Prostate gland (tissue), 2 donors: ENCODE results near the gene TGFBR3.

ENCODE experiments used
- CTCF ChIP-seq, 4 experiments: fragments of 200-600 bp in 2 of 4; fragments of 450-650 bp in 2 of 4; sonication (generic) in 2 of 4; IDR thresholded peaks; 1 replicate in 3 of 4; 2 replicates in 1 of 4; pipeline ENCODE4 v1.5.1; 2016 to 2019; ENCODE audit warnings: antibody characterized with exemption in 4 of 4, mild to moderate bottlenecking in 2 of 4, moderate library complexity in 2 of 4
- POLR2A ChIP-seq: fragments of 450-650 bp; IDR thresholded peaks from one replicate; pipeline ENCODE4 v1.6.1; 2016; ENCODE audit warnings: antibody characterized with exemption, mild to moderate bottlenecking
- POLR2AphosphoS5 ChIP-seq: sonication (generic); formaldehyde crosslinking; IDR thresholded peaks from one replicate; pipeline ENCODE4 v1.6.1; 2017; ENCODE audit warnings: antibody characterized with exemption

- no peak for TF ChIP-seq POLR2A
- TF ChIP-seq CTCF (IDR thresholded peaks at IDR 0.05): no peak
- TF ChIP-seq POLR2AphosphoS5: peak; percentile 32
These were observed 235.2 kb downstream of the TGFBR3 start for GRCh38 chr1:91650764-91651163.
